ENCODE measurements around the gene TTC33. TPM values are rescaled to one million over a fixed set of nuclear protein-coding genes. Genes with fewer than 3 reads are reported as not detected.
"Not testable (repeated sequence)": the region's sequence is repeated elsewhere in the genome, so short reads cannot be mapped to it uniquely, and the experiment has no call there.

The TTC33 gene
- total and polyA plus RNA-seq, 2 of the 13 experiments (the other 11 are each of a cell fraction or from before 2014, with no cell fraction given): 4.5 to 20.0 TPM

GRCh38 chr5:40788941-40789340 lies 33.2 kb upstream of the TTC33 start:
- H3K4me3 ChIP-seq (replicated peaks in 1 of 3; ENCODE audit: insufficient read depth in 1 of 3, low read depth in 2 of 3, low read length in 3 of 3); H3K9ac ChIP-seq (ENCODE audit: insufficient read depth, low read depth, low read length); BruUV-seq (replicated peaks); FAIRE-seq; H3K27me3 ChIP-seq (ENCODE audit: control insufficient read depth in 1 of 2, insufficient read depth in 2 of 2, low read length in 2 of 2); ATAC-seq; H2AFZ ChIP-seq (ENCODE audit: low read length); POLR2A ChIA-PET; H3K27ac ChIP-seq (ENCODE audit: extremely low read length, insufficient read depth, low read length); H4K20me1 ChIP-seq (ENCODE audit: insufficient read depth, low read length); H3K9me3 ChIP-seq (ENCODE audit: low read length); H3K4me2 ChIP-seq (ENCODE audit: low read depth, low read length); H3K36me3 ChIP-seq (replicated peaks in 1 of 2; ENCODE audit: control insufficient read depth in 1 of 2, insufficient read depth in 2 of 2, low read length in 2 of 2); DNase-seq (ENCODE audit: low spot score); CTCF ChIA-PET (ENCODE audit: low intra/inter-chr PET ratio, low total read pairs); in situ Hi-C loops (cut with HindIII; ENCODE audit: extremely low pct_ligation_motif_present, low pct_unique_long_range_greater_than_20kb): not testable (repeated sequence)
- TF ChIP-seq ZNF770 (CRISPR knock-in tag; IDR thresholded peaks at IDR 0.05) (peak; percentile 79), ZMYM2 (CRISPR knock-in tag; IDR thresholded peaks at IDR 0.05) (0 out of 2 replicates have a peak, but pooled peaks have one; percentile 21), ZNF460 (CRISPR knock-in tag; IDR thresholded peaks at IDR 0.05; ENCODE audit: borderline replicate concordance) (peak; percentile 49; the same call in 1 of the 2 replicates), ZNF121 (CRISPR knock-in tag; IDR thresholded peaks at IDR 0.05) (peak; percentile 88)
- H3K4me1 ChIP-seq (ENCODE audit: insufficient read depth, low read length): peaks cover 94% of the 10 kb centered on the region
- intact Hi-C loops (cut with micrococcal nuclease; ENCODE audit: unreplicated experiment): loop anchor here (10.0 kb wide), 1 partner anchor 1714 kb away; the partner anchor contains the start of gene RICTOR
- WGBS (ENCODE audit: low lambda C conversion rate): 95% methylated on average over 5 of the region's 5 CpGs
- peaks cover 95% of the 10 kb centered on the region for H3K79me2 ChIP-seq (ENCODE audit: insufficient read depth, low read length)

GRCh38 chr5:40787986-40788385 lies 32.2 kb upstream of the TTC33 start:
- Histone ChIP-seq H3K36me3 (replicated peaks in 1 of 2; ENCODE audit: control insufficient read depth in 1 of 2, insufficient read depth in 2 of 2, low read length in 2 of 2) (peaks cover 0 to 7% of the 10 kb centered on the region in 2 experiments; a peak in 3 of 5 replicates), H3K4me1 (ENCODE audit: insufficient read depth, low read length) (peaks cover 94% of the 10 kb centered on the region), H3K4me3 (replicated peaks in 1 of 3; ENCODE audit: insufficient read depth in 1 of 3, low read depth in 2 of 3, low read length in 3 of 3) (no peak overlapping the region), H2AFZ (ENCODE audit: low read length) (no peak overlapping the region), H3K4me2 (ENCODE audit: low read depth, low read length) (0 out of 2 replicates have a peak overlapping the region, but pooled peaks have one; percentile 18), H3K27me3 (ENCODE audit: control insufficient read depth in 1 of 2, insufficient read depth in 2 of 2, low read length in 2 of 2) (no peaks in the 10 kb centered on the region), H3K9ac (ENCODE audit: insufficient read depth, low read depth, low read length) (no peak overlapping the region), H3K79me2 (ENCODE audit: insufficient read depth, low read length) (peaks cover 95% of the 10 kb centered on the region), H3K27ac (ENCODE audit: extremely low read length, insufficient read depth, low read length) (peak overlapping the region; percentile 22), H4K20me1 (ENCODE audit: insufficient read depth, low read length) (no peaks in the 10 kb centered on the region; the same call in 1 of the 2 replicates), H3K9me3 (ENCODE audit: low read length) (peaks cover 7% of the 10 kb centered on the region; the same call in 1 of the 2 replicates)
- BruUV-seq (replicated peaks): no TSS peak
- ChIA-PET CTCF (ENCODE audit: low intra/inter-chr PET ratio, low total read pairs) (no interaction called here), POLR2A (interaction anchor here (2.2 kb wide), 1 partner anchor 10 kb away, joined by 8 read pairs; the partner anchor contains the start of gene PRKAA1)
- ATAC-seq (no peak), DNase-seq (ENCODE audit: low spot score) (no peak), FAIRE-seq (no peak)
- in situ Hi-C loops (cut with HindIII; ENCODE audit: extremely low pct_ligation_motif_present, low pct_unique_long_range_greater_than_20kb): no loop called here
- intact Hi-C loops (cut with micrococcal nuclease; ENCODE audit: unreplicated experiment): loop anchor here (10.0 kb wide), 1 partner anchor 1713 kb away; the partner anchor contains the start of gene RICTOR
- 93% methylated on average over 1 of the region's 1 CpG for WGBS (ENCODE audit: low lambda C conversion rate)
- TF ChIP-seq ZNF878 (CRISPR knock-in tag; IDR thresholded peaks at IDR 0.05) (no peak), ZNF292 (CRISPR knock-in tag; IDR thresholded peaks at IDR 0.05; ENCODE audit: borderline replicate concordance, low read depth) (no peak), ERF (CRISPR knock-in tag; IDR thresholded peaks at IDR 0.05) (no peak), ZNF280D (CRISPR knock-in tag; IDR thresholded peaks at IDR 0.05) (no peak), PCBP2 (optimal IDR thresholded peaks at IDR 0.05; ENCODE audit: low read depth, low read length, poor library complexity, severe bottlenecking) (no peak), ZMAT3 (CRISPR knock-in tag; conservative IDR thresholded peaks at IDR 0.05) (no peak)
